Endothelial cell (in vitro differentiated cells): Measurements from ENCODE around the gene CD276. TPM values are rescaled to one million over a fixed set of nuclear protein-coding genes. Genes with fewer than 3 reads are reported as not detected.
A peak's percentile ranks its signal among the peaks of the same experiment; 100 is the strongest.

Experiments used
- DNase-seq: peaks from one replicate; pipeline ENCODE4 v3.0.0; 2021; ENCODE audit warnings: low spot score
- H3K27ac Mint-ChIP-seq: one replicate; pipeline ENCODE4 v1.8.0; 2021; ENCODE audit warnings: mixed read lengths, inconsistent platforms; ENCODE audit not compliant: unreplicated experiment
- H3K27me3 Mint-ChIP-seq: one replicate; pipeline ENCODE4 v1.8.0; 2021; ENCODE audit warnings: mild to moderate bottlenecking, moderate library complexity, mixed read lengths, inconsistent platforms; ENCODE audit not compliant: unreplicated experiment
- H3K36me3 Mint-ChIP-seq: one replicate; pipeline ENCODE4 v1.8.0; 2021; ENCODE audit warnings: mild to moderate bottlenecking, low read depth, mixed read lengths, inconsistent platforms; ENCODE audit not compliant: unreplicated experiment
- H3K4me1 Mint-ChIP-seq: one replicate; pipeline ENCODE4 v1.8.0; 2021; ENCODE audit warnings: mild to moderate bottlenecking, mixed read lengths, inconsistent platforms; ENCODE audit not compliant: unreplicated experiment
- H3K4me3 Mint-ChIP-seq: one replicate; pipeline ENCODE4 v1.8.0; 2021; ENCODE audit warnings: mild to moderate bottlenecking, mixed read lengths, inconsistent platforms; ENCODE audit not compliant: unreplicated experiment
- H3K9me3 Mint-ChIP-seq: one replicate; pipeline ENCODE4 v1.8.0; 2021; ENCODE audit warnings: mixed read lengths, inconsistent platforms; ENCODE audit not compliant: unreplicated experiment
- total RNA-seq: library from RNA; stranded (reverse); fragmentation: NEBNext Ultra II Directional; extraction: Animal tissue kit (Norgen Biotek cat#: 25700); gene quantifications from one replicate; pipeline ENCODE4 v1.2.1, GENCODE V29; 2021; ENCODE audit not compliant: unreplicated experiment
- TF ChIP-seq, protein P1 (sequence below): fragments of 200-600 bp; sonication (generic); IDR thresholded peaks from one replicate; pipeline ENCODE4 v1.5.0; 2021; ENCODE audit warnings: antibody characterized with exemption; ENCODE audit not compliant: unreplicated experiment

The CD276 gene
- total RNA-seq, 1 donor from 2014 or later: 552 TPM

DNA sequence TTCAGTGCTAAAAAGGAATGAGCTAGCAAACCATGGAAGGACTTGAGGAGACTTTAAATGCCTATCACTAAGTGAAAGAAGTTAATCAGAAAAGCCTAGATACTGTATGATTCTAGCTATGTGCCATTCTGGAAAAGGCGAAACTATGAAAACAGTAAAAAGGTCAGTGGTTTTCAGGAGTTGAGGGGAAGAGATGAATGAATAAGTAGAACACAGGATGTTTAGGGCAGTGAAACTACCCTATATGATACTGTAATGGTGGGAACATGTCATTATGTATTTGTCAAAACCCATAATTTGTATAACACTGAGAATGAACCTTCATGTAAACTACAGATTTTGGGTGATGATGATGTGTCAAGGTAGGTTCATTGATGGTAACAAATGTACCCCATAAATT is 9.6 kb upstream of the CD276 start:
- no peak overlapping the region for H3K27ac Mint-ChIP-seq
- H3K4me3 Mint-ChIP-seq: no peak overlapping the region
- TF ChIP-seq, protein P1, sequence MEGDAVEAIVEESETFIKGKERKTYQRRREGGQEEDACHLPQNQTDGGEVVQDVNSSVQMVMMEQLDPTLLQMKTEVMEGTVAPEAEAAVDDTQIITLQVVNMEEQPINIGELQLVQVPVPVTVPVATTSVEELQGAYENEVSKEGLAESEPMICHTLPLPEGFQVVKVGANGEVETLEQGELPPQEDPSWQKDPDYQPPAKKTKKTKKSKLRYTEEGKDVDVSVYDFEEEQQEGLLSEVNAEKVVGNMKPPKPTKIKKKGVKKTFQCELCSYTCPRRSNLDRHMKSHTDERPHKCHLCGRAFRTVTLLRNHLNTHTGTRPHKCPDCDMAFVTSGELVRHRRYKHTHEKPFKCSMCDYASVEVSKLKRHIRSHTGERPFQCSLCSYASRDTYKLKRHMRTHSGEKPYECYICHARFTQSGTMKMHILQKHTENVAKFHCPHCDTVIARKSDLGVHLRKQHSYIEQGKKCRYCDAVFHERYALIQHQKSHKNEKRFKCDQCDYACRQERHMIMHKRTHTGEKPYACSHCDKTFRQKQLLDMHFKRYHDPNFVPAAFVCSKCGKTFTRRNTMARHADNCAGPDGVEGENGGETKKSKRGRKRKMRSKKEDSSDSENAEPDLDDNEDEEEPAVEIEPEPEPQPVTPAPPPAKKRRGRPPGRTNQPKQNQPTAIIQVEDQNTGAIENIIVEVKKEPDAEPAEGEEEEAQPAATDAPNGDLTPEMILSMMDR: no peak
- no peak for DNase-seq
- no peaks in the 10 kb centered on the region for H3K27me3 Mint-ChIP-seq
- no peaks in the 10 kb centered on the region for H3K9me3 Mint-ChIP-seq
- H3K4me1 Mint-ChIP-seq: peaks cover 13% of the 10 kb centered on the region
- H3K36me3 Mint-ChIP-seq: no peaks in the 10 kb centered on the region

DNA sequence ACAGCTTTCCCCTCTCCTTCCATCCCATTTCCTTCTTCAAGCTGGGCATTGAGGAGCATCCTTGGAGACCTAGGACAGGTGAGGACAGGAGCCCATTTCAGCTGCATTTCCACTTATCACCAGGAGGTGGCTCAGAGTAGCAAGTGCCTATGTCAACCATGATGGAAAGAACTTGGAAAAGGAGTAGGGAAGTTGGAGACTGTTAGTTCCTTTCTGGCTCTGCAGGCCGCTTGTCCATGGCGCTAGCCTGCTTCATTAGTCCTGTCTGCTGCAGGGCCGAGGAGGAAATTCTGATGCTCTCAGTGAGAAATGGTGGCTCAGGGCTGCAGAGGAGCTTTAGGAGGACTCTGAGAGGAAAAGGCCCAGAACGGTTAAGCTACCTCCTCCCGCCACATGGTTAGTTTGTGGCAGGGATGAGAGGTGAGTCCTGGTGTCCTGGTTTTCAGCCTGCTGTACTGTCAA is 7.0 kb upstream of the CD276 start:
- H3K4me1 Mint-ChIP-seq: peaks cover 21% of the 10 kb centered on the region
- no peak overlapping the region for H3K4me3 Mint-ChIP-seq

DNA sequence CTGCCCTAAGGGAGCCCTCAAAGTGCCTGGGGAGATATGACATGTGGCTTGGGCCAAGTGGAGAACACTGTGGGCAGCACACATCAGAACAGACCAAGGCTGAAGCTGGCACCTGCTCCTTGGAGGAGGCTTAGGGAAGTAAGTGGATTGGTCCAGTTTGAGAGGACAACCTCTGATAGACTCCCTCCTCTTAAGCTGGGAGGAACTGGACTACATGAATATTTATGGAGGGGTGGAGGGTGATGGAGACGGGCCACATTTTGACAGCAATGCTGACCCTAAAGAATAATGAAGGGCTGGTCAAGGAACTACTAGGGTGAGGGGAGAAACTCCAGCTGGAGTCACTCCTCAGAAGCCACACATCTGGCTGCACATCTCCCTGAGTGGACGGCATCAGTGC is 6.5 kb upstream of the CD276 start:
- no peak for DNase-seq
- Mint-ChIP-seq H3K27ac (no peak overlapping the region), H3K9me3 (no peaks in the 10 kb centered on the region), H3K4me1 (peaks cover 23% of the 10 kb centered on the region), H3K27me3 (peaks cover 2% of the 10 kb centered on the region), H3K36me3 (no peaks in the 10 kb centered on the region), H3K4me3 (no peak overlapping the region)
- TF ChIP-seq, protein P1: no peak

More for the DNA sequence above, 7.0 kb upstream of the CD276 start:
- TF ChIP-seq, protein P1: peak; percentile 84
- no peak overlapping the region for H3K27ac Mint-ChIP-seq
- H3K27me3 Mint-ChIP-seq: peaks cover 2% of the 10 kb centered on the region
- no peaks in the 10 kb centered on the region for H3K9me3 Mint-ChIP-seq
- H3K36me3 Mint-ChIP-seq: no peaks in the 10 kb centered on the region
- DNase-seq: peak; percentile 55

DNA sequence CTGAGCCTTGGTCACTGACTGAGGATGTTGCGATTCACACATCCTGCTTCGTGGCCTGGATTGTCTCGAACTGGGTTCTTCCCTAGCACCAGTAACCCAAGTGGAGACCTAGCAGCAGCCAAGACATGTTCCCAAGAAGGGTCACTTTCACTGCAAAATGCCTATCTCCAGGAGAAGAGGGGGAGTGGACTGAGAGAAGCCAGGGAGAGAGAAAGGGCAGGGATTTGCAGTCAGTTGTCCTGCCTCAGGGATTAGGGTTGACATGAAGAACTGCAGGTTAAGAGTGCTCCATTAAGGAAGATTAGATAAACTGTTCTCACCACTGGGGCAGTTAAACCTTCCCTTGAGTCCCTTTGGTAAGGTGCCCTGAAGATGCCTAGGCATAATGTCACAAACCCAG is 5.7 kb upstream of the CD276 start:
- no peaks in the 10 kb centered on the region for H3K9me3 Mint-ChIP-seq
- no peaks in the 10 kb centered on the region for H3K36me3 Mint-ChIP-seq
- no peak for DNase-seq
- TF ChIP-seq, protein P1: no peak
- no peak overlapping the region for H3K27ac Mint-ChIP-seq
- no peak overlapping the region for H3K4me3 Mint-ChIP-seq
- H3K27me3 Mint-ChIP-seq: peaks cover 2% of the 10 kb centered on the region
- peaks cover 28% of the 10 kb centered on the region for H3K4me1 Mint-ChIP-seq

DNA sequence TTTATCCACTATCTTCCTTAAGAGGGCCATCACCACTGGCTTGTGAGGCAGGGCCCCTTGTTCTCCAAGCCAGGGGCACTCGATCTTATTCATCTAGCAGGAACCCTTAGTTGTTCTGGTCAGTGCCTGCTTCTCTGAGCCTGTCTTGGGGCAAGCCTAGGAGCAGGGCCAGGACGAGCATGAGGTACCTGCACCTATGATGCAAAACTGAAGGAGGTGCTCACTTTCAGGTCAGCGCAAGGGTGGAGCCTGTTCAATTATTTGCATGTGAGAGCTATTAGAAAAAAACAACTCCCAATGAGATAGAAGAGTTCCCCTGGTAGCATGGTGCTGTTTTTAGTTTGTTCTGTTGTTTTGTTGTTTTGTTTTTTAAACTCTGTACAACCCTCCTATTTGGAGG is 5.0 kb upstream of the CD276 start:
- Mint-ChIP-seq H3K36me3 (no peaks in the 10 kb centered on the region), H3K27me3 (peaks cover 2% of the 10 kb centered on the region), H3K4me3 (no peak overlapping the region), H3K9me3 (no peaks in the 10 kb centered on the region), H3K4me1 (peaks cover 28% of the 10 kb centered on the region), H3K27ac (no peak overlapping the region)
- DNase-seq: no peak
- TF ChIP-seq, protein P1: no peak
